ENCODE measurements around the gene ANGPTL1.

GRCh38 chr1:178846306-178846705 is 24.6 kb downstream of the ANGPTL1 start:
- TF ChIP-seq, protein P1, sequence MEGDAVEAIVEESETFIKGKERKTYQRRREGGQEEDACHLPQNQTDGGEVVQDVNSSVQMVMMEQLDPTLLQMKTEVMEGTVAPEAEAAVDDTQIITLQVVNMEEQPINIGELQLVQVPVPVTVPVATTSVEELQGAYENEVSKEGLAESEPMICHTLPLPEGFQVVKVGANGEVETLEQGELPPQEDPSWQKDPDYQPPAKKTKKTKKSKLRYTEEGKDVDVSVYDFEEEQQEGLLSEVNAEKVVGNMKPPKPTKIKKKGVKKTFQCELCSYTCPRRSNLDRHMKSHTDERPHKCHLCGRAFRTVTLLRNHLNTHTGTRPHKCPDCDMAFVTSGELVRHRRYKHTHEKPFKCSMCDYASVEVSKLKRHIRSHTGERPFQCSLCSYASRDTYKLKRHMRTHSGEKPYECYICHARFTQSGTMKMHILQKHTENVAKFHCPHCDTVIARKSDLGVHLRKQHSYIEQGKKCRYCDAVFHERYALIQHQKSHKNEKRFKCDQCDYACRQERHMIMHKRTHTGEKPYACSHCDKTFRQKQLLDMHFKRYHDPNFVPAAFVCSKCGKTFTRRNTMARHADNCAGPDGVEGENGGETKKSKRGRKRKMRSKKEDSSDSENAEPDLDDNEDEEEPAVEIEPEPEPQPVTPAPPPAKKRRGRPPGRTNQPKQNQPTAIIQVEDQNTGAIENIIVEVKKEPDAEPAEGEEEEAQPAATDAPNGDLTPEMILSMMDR (IDR thresholded peaks at IDR 0.05): no peak
- TF ChIP-seq POLR2A (IDR thresholded peaks at IDR 0.05): no peak

Measured in lower leg skin (tissue), 3 donors.